ENCODE data around the gene MAGEL2.
"Not testable (repeated sequence)": the region's sequence is repeated elsewhere in the genome, so short reads cannot be mapped to it uniquely, and the experiment has no call there.

Gene MAGEL2

DNA sequence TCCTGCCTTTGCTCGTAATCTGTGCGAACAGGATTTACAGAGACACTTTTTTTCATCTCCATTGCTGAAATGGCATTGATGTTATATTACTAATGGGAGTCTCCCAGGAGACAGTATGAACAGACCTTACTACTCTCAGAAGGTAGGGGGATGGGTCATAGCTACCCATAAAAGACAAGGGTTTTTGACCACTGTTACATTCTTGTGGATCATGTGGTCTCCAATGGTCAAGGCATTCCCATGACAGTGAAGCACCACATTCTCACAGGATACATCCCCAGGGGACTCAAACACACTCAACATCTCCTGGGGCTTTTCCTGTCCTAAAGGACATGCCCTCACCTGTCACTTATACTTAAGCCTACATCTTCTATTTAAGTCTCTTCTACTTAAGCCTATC is 41.4 kb downstream of the MAGEL2 start:
- DNase-seq = no peak

DNA sequence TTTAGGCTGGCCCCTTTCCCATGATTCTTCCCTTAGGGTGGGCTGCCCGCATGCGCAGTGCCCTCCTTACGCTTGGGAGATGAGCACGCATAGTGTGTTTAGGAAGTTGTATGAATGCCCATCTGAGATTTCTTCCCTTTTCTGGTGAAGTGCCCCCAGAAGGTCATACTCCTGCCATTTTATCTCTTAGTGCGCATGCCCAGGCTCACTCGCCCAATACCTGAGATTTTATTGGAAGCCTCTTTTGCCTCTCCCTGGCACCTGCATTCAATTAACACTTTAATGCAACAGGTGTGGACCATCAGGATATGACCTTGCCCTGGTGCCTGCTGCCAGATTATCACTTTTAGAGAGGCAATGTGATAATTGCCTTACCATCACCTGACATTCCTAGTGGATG is 45.5 kb downstream of the MAGEL2 start:
- no peak for DNase-seq

- DNase-seq = no peak
Observed at GRCh38 chr15:23599053-23599452, 48.6 kb downstream of the MAGEL2 start.

DNA sequence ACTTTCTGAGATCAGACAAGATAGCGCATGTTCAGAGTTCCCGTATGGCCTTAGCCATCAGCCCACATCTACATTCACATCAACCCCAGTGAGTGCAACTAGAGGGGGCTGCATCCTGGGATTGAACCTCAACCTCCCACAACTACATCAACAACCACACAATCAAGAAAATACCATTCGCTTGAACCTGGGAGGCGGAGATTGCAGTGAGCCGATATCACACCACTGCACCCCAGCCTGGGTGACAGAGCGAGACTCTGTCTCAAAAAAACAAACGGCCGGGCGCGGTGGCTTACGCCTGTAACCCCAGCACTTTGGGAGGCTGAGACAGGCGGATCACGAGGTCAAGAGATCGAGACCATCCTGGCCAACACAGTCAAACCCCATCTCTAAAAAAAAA is 50.4 kb downstream of the MAGEL2 start:
- DNase-seq = not testable (repeated sequence)

DNA sequence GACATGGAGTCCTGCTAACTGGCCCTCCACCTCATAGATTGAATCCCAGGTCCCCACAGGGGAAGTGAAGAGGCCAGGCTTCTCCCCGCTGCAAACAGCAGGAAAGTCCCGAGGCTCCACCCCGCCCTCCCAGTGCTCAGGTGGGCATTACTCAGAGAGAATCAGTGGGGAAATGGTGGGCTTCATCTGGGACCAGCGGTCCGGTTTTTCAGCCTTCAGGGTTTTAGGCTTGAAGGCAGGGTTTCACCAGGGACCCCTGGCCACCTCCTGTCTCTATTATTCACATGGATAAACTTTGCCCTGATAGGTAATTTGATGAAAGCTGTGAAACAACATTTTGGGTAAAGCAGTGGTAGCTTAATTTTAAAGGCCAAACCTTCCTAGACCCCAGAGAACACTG is 50.9 kb downstream of the MAGEL2 start:
- DNase-seq = no peak

- no peak for DNase-seq
Observed at GRCh38 chr15:23595368-23595767, 52.3 kb downstream of the MAGEL2 start.

DNA sequence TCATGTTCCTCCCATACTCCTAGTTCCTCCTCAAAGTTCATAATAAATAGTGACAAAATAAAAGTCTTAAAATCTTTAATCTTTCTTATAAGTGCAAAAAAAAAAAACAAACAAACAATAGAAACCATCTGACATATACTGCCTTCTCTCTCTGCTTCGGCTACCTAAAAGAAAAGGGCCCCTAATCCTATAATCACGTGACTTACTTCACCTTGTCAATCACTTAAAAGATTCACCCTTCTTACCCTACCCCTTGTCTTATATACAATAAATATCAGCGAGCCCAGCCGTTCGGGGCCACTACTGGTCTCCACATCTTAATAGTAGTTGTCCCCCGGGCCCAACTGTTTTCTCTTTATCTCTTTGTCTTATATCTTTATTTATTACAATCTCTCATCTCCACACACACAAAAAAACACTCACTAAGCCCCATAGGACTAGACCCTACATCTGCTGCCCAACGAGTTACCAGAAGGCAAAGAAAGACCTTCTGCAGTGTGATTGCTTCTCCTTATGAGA is 53.4 kb downstream of the MAGEL2 start:
- no peak for DNase-seq

All from suppressor macrophage (primary cell).